Measurements from ENCODE around the gene RTN4RL1.
"Not testable (repeated sequence)": the region's sequence is repeated elsewhere in the genome, so short reads cannot be mapped to it uniquely, and the experiment has no call there.

RTN4RL1 gene

DNA sequence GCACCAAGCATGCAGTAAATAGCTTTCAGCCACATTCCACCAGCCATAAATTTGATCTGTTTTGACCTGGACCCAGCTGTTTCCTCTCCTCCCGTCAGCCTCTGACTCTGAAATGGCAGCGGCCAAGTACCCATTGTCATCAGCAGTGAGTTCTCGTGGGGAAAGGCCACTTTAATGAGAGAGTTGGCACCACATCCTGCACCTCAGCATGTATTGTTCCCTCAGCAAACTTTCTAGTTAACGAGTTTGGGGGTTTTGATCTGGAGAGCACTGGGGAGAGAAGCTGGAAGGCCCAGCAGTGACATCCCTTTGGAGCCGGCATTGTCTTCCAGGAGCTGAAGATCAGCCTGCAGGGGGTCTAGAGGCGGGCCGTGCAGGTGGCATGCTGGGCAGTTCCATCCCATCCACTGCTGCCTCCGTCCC lies 110.5 kb downstream of the RTN4RL1 start:
- no peak for DNase-seq

DNA sequence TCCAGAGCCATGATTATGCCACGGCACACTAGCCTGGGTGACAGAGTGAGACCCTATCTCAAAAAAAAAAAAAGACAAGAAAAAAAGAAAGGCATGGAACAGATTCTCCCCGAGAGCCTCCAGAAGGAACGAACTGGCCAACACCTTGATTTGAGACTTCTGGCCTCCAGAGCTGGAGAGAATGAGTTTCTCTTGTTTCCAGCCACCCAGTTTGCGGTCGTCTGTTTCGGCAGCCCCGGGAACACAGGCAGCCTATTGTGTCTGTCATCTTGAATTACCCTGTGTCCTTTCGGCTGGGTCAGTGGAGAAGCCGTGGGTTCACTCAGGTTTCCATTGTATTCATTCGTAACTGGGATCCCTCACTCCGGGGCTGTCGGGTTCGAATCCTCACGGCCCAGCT lies 111.4 kb downstream of the RTN4RL1 start:
- DNase-seq = no peak

GRCh38 chr17:1912146-1912545 lies 113.0 kb downstream of the RTN4RL1 start:
- DNase-seq = no peak

DNA sequence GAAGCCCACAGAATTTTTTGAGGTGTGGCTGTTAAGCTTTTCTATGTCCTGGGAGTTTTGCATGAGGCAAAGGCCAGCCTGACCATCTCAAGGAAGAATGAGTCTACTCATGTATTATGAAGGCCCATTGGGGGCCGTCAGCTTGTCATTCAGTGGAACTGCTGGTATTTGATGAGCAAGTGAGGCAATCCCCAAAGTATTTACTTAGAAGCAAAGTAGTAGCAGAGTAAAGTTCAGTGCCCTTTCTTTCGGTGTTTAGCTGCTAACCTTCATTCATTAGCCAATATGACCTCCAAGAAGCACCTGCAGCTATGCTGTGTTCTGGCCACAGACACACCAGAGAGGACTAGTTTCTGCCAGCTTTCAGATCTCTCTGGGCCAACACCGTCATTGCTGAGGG lies 115.1 kb downstream of the RTN4RL1 start:
- DNase-seq = no peak

- DNase-seq = peak; percentile 85 to 88
These were observed 116.3 kb downstream of the RTN4RL1 start for GRCh38 chr17:1908699-1909309.

- no peak for DNase-seq
These were observed 117.0 kb downstream of the RTN4RL1 start for GRCh38 chr17:1907909-1908698.

- DNase-seq = no peak
These were observed 117.9 kb downstream of the RTN4RL1 start for GRCh38 chr17:1907216-1907631.

DNA sequence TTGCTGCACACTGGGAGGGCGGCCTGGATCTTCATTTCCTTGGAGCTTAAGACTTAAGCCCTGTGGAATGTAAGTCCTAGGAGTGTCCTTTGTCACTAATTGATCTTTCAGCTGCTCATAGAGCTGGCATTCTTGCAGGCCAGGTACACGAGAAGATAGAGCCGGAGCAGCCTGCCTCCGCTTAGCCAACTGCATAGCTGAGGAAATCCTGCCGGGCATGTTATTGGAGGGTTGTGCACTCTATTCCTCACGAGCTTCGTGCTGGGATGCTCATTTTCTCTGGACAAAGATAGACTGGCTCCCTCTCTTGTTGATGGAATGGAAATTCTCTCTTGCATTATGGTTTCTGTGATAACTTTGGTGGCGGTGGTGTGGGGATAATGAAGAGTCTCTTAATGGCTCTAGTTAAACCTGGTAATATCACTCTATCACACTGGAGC lies 118.5 kb downstream of the RTN4RL1 start:
- DNase-seq = no peak

- peak; percentile 82 to 85 for DNase-seq
These were observed 119.8 kb downstream of the RTN4RL1 start for GRCh38 chr17:1905190-1905913.

DNA sequence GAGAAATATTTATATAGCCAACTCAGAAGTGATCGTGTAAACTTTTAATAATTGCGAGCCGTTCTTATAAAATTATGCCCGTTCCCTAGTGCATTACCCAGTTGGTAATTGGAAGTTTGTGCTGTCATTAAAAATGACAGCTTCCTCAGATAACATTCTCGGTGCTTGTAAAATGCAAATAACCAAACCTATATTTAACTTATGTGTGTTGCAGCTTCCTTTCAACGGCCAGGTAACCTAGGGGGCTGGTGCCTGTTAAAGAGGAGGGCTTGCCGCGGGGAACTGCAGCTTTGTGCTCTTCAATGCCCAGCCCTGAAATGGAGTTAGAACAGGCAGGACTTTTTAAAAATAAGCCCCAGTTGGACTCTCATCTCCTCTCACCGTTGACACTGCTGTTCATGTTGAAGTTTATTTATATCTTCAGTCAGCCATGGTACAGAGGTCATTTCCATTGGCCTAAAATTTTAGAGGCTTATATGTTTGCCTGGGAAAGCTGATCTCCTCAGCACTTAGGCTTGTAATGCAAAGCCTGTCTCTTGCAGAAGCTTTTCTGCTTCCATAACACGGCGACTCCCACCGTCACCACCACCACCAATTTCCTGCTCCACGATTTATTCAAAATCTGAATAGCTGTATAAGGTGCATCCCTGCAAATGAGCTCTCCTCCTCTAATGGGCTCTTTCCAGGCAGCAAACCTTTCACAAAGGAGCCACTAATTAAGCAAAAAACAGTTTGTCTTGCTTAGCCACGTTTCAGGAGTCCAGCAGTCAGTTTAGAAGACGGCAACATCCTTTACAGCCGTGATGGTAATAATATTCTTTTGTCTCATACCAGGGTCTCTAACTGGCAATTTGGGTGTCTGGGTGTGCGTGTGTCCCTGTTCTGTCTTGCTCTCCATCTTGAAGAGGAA lies 120.6 kb downstream of the RTN4RL1 start:
- DNase-seq = no peak

DNA sequence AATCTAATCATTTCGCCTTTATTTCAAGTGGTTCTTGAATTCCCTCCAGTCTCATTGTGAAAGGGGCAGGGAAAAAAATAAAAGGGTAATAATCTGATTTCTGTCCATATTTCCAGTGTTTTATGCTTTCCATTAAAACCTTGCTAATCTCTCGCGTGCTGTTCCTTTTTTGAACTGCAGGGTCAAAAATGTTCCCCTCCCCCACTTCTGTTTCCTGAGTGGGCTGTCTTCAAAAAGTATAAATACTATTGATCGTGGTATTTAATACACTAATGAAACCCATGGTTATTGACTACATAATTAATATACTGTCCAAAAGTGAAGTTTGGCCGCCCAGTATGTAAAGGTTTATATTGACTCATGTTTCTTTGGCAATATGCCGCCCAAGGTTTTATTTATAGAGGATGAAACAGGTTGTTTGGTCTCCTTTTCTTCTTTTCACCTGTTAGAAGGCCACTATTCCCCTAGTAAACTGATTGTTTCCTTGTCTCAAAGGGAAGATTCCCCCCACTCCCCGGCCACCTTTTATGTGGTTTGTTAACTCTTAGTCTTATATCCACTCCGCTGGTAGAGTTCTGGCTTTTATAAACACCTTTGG lies 125.6 kb downstream of the RTN4RL1 start:
- DNase-seq = no peak

DNA sequence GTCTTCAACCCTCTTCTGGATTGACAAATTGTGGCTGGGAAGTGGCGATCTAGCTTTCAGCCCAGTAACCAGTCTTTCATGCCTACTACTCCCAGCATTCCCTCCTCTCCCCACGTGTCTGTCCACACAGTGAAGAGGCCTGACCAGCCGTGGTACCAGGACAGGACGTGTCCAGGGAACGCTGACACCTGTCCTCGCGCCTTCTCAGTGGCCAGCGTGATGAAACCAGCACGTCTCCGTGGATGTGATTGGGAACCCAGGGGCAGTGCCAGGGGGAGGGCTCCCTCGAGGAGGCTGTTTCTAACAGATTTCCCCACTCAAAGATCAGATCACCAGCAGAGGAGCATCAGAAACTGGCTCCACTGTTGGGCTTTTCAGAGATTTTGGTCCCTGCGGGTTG lies 126.3 kb downstream of the RTN4RL1 start:
- no peak for DNase-seq

DNA sequence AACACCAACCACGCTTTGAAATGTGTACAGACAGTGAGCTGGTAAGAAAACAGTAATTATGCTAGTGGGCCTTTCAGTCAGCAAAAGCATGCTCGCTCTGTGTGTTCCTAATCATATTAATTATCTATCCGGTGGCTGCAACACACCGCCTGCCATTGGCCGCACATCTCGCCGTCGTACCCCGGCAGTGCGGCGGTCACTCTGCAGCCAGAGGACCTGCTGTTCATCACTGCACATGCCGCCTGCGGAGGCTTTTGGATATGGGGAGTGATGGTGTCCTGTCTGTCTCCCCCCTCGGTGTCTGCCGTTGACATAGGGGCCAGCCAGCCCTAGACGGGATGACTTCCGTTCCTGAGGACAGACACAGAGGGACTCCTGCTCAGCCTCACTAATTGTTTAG lies 126.8 kb downstream of the RTN4RL1 start:
- DNase-seq = no peak

DNA sequence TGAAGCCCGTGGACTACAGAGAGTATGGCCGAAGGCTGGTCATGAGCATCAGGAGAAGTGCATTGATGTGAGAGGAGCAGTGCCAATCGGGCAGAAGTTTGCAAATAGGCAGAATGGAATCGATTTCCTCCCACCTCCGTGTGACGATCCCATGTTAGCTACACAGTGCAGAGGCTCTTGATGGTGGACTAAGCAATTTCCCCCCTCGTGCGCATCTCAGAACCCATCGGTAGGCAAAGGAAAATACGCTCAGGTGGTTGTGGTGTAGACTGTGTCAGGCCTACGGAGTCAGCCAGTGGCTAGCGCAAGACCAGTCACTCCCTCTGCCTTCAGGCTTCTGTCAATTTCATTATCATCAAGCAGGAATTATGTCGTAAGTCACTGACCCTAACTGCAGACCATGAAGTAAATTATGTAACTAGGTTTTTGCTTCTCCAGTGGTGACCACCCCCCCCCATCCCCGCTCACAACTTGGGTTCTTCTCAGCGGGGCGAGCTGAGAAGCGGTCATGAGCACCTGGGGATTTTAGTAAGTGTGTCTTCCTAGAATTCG lies 128.0 kb downstream of the RTN4RL1 start:
- DNase-seq = no peak

DNA sequence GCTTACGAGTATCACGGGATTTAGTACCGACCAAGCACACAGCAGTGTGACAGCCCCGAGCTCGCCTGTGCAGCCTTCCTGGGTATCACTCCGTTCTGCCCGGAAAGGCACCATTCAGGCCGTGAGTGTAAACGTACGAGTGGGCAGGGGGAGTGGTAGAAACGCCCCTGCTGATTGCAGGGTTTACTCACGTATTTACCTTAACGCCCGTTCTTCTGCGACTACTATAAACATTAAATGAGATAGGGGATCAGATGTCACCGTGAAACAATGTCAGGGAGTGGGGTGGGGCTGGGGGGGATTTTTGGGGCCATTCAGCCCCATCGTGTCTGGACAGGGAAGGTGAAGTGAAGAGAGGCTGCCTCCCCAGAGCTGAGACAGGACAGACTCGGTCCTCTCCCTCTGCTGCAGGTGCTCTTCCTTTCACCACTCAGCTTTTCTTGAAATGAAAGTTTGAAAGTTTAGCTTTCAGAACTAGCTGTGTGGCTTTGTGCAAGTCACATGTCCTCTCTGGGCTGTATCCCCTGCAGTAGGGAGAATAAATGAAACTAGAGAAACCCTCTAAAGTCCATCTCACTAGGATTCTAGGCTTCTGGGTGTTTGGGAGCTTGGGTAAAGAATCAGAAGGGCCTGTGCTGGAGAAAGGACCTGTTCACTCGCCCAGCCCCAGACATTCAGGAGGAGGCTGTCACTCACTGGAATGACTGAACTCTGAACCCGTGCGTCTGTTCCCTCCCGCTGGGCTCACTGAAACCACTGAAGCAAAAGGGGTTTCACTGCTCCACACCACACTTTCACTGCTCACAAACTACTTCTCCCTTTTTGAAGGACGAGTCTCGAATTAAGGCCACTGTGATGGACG lies 128.7 kb downstream of the RTN4RL1 start:
- DNase-seq = no peak

DNA sequence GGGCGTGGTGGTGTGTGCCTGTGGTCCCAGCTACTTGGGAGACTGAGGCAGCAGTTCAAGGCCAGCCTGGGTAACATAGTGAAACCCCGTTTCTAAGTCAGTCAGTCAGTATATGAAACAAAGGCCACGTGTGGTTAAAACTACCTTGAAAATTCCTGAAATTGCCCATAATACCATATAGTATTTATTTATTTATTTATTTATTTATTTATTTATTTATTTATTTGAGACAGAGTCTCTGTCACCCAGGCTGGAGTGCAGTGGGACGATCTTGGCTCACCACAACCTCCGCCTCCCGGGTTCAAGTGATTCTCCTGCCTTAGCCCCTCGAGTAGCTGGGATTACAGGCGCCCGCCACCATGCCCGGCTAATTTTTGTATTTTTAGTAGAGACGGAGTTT lies 129.7 kb downstream of the RTN4RL1 start:
- not testable (repeated sequence) for DNase-seq

DNA sequence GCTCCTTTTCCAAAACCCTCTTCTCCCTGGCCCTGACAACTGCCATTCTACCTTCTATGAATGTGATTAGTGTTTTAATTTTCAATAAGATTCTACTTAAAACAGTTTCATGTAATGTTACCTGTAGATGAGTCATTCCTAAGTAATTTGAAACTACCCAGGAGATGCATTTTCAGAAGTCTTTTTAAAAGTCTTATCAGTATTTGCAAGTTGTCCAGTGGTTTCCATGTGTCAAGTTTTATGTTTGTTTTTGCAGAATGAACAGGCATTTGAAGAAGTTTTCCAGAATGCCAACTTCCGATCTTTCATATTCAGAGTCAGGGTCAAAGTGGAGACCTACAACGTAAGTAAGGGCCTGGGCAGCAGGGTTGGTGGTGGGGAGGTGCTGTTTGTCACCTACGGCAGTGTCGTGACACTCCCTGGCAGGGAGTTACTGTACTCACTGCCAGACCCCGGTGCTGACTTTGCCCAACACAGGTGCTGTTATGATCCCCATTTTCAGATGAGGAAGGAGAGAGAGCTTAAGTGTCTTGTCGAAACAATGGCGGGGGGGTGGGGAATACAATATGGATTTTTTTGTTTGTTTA lies 130.3 kb downstream of the RTN4RL1 start:
- no peak for DNase-seq

- DNase-seq = no peak
These were observed 134.2 kb downstream of the RTN4RL1 start for GRCh38 chr17:1890758-1891450.

DNA sequence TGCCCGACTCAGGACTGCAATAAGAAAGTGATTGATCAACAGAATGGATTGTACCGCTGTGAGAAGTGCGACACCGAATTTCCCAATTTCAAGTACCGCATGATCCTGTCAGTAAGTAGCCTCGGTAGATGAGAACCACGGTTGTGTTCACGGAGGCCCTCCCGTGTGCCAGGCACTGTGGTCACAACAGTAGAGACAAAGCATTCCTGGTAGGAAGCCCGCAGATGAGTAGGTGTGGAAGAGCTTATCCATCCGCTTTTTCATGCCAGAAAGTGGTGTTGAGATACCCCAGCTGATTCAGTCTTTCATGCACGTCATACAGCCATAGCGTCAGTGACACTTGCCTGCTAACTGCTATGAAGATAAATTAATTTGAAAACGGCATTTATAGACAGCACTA lies 136.4 kb downstream of the RTN4RL1 start:
- no peak for DNase-seq

All from SHP77 (cell line).